ENCODE measurements around the gene TACO1.

The TACO1 gene

GRCh38 chr17:63641692-63642448, 41.2 kb downstream of the TACO1 start:
- peak; percentile 14 for DNase-seq

DNA sequence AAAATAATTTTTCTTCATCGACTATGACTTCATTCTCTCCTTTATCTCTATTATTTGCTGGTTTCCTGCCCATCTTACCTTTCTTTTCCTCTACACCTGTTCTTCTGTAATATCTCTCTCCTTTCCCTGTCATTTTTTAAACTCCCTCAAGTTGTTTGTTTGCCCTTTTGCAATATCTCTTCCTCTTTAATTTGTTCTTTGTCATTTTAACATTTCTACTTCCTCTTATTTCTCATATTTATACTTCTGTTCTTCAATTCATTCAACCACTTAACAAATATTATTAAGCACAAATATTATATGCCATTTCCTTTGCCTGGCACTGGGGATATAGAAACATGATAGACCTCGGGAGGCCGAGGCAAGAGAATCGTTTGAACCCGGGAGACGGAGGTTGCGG, 44.2 kb downstream of the TACO1 start:
- no peak for DNase-seq

GRCh38 chr17:63645775-63646487, 45.2 kb downstream of the TACO1 start:
- no peak for DNase-seq

DNA sequence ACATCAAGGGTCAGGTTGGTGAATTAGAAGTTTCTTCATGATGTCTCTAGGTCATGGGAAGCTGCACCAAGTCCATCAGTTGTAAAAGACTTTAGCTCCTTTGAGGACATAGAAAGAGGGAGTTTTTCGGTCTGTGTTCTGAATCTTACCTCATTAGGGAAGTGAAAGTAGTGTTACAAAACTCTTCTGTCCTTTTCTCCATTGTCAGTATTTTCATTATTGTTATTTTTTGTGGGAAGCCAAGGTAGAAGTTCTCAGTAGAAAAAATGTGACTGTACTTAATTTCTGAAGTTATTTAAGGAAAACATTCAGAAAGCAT, 45.8 kb downstream of the TACO1 start:
- DNase-seq: no peak

GRCh38 chr17:63647065-63647725, 46.5 kb downstream of the TACO1 start:
- DNase-seq: no peak

- DNase-seq: no peak
These were observed 47.2 kb downstream of the TACO1 start for GRCh38 chr17:63647936-63648335.

GRCh38 chr17:63649813-63650212, 49.1 kb downstream of the TACO1 start:
- no peak for DNase-seq

GRCh38 chr17:63652106-63652505, 51.4 kb downstream of the TACO1 start:
- no peak for DNase-seq

- no peak for DNase-seq
These were observed 52.4 kb downstream of the TACO1 start for GRCh38 chr17:63653050-63653449.

- no peak for DNase-seq
These were observed 57.1 kb downstream of the TACO1 start for GRCh38 chr17:63657786-63658185.
